Measurements from ENCODE around the gene NCK2.

DNA sequence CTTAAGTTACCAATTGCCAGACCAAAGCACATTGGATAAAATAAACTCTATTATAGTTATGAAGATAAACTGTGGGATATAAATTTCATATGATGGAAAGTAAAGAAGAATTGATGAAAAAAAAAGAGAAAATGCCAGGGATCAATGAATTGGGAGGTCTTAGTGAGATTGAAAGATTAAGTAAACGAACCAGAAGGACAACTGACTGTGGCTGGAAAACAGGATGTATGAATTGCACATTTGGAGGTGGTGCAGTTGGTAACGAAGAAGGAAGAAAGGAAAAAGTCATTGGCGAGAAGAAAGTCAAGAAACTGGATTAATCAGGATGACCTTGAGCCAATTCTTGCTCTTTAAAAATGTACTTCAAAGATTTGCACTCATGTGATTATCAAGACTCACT lies 166.7 kb downstream of the NCK2 start:
- no peak for TF ChIP-seq EZH2 (IDR thresholded peaks at IDR 0.05; ENCODE audit: borderline replicate concordance, low read depth, low read length)
- TF ChIP-seq ZBTB7A (IDR thresholded peaks at IDR 0.05; ENCODE audit: borderline replicate concordance, control insufficient read depth, low read depth, low read length), result no peak
- TF ChIP-seq POLR2A (conservative IDR thresholded peaks at IDR 0.05), result no peak
- no peak for TF ChIP-seq CBX8 (IDR thresholded peaks at IDR 0.05; ENCODE audit: borderline replicate concordance, extremely low read depth, low read depth, low read length, poor library complexity, severe bottlenecking)
- TF ChIP-seq SMARCB1 (IDR thresholded peaks at IDR 0.05; ENCODE audit: insufficient read length, low read depth), result no peak
- TF ChIP-seq TEAD4 (IDR thresholded peaks at IDR 0.05; ENCODE audit: low read length), result no peak
- TF ChIP-seq TEAD4 (CRISPR knock-in tag; IDR thresholded peaks at IDR 0.05; ENCODE audit: borderline replicate concordance), result no peak
- no peak for TF ChIP-seq PRMT5 (CRISPR knock-in tag; IDR thresholded peaks at IDR 0.05)
- no peak for TF ChIP-seq ZNF41 (CRISPR knock-in tag; conservative IDR thresholded peaks at IDR 0.05)

All from K562 (cell line).